CD4-positive, alpha-beta T cell treated with Interleukin-12 subunit alpha and Interleukin-12 subunit beta, for 1 hour (primary cell): Measurements from ENCODE around the gene HS6ST1.
A peak's percentile ranks its signal among the peaks of the same experiment; 100 is the strongest.

Experiments
- DNase-seq: peaks from one replicate; pipeline ENCODE4 v3.0.0-alpha.2; 2020

Gene HS6ST1

DNA sequence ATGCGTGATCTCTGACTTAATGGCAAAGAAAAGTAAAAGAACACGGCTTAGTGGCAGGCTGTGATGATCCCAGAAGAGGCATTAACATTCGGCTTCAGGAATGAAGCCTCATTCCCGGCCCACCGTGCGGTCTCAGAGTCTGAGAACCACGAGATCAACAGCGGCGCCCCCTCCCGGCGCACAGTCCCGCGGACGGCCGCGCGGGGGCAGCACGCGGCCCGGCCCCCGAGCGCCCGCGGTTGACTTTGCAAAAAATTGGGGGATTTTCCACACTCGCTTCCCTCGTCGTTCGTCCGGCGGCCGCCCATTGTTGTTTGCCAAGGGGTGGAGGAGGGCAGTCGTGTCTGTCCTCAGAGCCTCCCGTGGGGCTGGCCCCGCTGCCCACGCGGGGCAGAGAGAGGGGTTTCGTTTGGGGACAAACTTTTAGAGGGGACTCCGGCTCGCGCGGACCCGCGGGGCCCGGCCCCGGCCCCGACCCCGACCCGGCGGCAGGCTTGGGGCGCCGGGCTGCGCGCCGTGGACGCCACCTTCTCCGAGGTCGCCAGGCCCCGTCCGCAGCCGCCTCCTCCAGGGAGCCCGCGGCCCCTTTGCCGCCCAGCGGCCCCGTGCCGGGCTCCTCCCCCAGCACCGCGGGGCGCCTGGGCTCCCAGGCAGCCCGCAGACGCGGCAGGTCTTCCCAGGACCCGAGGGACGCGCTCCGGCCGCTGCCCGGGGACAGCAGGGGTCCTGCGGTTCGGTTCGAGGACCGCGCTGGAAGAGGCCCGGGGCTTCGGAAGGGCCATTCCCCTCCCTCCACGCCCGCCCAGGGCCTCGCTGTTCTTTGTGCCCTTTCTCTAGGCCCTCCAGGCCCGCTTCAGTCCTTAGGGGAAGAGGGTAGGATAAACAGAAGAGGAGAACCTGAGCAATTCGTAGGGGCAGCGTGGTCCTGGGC, 3.4 kb upstream of the HS6ST1 start:
- peak; percentile 89 for DNase-seq

DNA sequence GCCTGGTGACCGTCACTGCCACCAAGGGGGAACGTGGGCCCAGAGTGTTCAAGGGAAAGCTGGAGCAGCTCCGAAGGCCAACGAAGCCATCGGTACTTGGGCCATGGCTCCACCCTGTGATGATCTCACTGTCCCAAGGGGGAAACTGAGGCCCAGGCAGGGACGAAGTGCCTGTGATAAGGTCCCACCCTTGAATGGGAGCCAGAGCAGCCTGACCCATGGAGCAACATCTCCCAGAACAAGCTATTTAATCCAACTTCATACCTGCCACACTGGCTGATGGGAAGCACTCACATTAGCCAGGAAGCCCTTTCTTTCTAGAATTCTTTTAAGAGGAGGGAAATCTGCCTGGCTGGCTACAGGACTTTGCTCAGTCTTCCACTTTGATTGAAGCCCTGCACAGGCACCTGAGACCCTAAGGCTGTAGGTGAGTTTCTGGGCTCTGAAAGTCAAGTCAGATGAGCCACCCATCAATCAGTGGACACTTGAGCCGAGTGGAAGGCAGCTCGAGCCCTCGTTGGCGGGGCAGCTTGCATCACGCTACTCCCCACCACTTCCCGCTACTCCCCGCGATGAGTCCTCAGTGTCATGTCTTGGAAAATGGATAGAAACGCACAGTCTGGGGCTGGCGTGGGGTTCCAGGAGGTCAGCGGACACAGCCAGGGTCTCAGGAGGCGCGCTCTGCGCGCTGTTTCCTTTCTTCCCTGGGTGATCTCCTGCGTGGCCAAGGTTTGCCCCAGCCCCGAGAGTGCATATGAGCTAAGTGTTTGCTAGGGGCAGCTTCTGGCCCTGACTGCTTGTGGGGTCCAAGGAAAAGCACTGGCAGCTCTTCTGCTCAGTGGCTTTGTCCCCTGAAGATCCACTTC, 2.5 kb upstream of the HS6ST1 start:
- DNase-seq = no peak

DNA sequence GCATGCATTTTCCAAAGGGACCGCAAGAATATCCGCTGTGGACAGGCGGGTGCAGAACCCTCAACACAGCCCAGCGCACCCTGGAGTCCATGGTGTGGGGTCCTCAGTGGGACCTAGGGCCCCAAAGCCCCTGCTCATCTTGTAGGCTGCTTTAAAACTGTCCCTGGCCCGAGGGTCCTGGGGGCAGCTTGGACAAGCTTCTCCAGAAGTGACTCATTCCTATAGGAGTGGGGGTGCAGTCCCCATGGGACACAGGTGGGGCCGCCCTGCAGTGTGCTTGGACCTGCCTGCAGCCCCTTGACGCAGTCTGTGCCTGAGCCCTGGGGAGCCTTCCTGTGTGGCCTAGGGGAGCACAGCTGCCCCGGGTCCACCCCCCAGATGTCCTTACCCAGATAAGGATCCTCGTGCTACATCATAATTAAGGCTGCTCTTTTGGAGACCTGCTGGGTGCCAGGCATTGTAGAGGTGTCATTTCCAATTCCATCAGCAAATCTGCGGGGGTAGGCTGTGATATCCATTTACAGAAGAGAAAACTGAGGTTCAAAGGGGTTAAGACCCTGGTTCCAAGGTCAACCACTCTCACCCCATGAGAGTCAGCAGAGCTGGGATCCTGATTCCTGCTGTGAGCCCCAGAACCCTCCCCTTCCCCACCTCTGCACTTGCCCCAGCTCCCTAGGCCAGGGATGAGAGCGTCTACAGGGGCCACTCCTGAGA, 1.7 kb upstream of the HS6ST1 start:
- no peak for DNase-seq

DNA sequence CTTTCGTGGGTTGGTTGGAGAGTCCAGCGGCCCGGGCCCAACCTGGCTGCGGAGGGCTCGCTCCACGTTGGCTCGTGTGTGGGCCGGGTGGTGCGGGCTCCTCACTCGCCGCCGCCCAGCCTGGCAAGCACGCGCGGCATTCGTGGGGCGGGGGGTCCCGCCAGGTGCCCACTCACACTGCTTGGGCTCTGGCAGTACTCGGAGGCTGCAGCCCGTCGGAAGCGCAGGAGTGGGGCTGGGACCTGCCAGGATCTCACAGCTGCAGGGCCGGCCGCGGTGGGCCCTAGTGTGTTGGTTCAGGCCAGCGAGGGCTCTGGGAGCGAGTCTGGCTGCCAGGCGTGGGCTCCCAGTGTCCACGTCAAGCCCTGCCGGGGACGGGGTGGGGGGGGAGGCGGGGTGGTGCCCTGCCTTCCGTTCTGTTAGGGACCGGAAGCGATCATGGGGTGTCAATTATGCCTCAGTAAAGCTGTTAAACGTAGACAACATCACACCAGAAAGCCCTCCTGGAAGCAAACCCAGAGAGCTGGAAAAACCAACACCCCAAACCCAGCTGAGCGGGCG, 1.0 kb upstream of the HS6ST1 start:
- no peak for DNase-seq

DNA sequence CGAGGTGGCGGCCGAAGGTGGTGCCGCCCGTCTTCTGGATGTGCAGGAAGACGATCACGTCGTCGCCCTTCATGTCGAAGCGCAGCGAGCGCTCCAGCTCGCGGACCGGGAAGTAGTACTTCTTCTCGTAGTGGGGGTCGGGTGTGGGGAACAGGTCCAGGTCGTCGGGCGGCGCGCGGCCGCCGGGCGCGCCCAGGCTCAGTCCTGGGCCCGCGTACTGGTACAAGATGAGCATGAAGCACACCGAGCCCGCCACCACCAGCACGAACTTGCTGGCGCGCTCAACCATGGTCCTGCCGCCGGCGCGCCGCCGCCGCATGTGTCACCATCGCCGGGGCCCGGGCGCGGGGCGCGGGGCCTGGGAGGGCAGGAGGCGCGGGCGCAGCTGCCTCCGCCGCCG, 423 bp downstream of the HS6ST1 start:
- DNase-seq = peak; percentile 28

DNA sequence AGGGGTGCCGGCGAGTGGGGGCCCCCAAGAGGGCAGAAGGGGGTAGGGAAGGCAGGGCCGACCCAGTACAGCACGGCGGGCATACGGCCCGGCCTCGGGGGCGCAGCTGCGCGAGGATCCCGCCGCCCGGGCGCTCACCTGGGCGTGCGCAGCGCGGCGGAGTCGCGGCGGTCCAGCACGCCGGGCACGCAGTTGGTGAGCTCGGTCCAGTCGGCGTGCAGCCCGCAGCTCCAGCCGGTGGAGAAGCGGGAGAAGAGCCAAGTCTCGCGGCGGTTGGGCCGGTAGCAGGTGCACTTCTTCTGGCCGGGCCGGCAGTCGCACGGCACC, 806 bp downstream of the HS6ST1 start:
- peak; percentile 16 for DNase-seq

DNA sequence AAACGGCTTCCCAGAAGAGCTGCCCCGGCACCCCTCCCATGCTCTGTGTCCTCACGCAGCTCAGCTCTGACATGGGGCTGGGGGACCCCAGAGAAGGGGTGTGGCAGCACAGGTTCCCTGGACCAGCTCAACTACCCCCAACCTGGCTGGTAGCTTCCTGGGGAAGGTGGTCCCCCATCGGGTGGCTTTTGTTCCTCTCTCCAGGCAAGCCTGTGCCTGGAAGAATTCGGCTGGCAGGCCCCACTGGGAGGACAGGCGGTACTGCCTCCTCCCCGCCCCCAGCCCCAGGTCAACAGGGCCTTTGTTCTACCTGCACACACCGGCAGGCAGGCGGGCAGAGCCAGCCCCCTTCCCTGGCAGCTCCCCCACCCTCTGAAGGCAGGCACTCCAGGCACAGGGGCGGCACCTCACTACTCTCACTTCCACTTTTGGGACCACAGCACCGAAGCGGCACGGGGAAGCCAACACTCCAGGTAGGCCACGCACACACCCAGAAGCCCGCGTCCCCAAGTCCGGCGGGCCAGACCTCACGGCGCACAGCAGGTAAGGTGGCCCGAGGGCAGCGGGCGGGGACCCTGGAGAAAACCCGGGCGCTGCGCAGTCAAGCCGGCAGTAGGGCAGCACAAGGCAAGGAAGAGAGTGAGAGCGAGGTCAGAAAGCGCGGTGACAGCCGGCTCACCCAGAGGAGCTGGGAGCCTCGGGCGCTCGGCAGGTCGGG, 1.3 kb downstream of the HS6ST1 start:
- peak; percentile 28 for DNase-seq

DNA sequence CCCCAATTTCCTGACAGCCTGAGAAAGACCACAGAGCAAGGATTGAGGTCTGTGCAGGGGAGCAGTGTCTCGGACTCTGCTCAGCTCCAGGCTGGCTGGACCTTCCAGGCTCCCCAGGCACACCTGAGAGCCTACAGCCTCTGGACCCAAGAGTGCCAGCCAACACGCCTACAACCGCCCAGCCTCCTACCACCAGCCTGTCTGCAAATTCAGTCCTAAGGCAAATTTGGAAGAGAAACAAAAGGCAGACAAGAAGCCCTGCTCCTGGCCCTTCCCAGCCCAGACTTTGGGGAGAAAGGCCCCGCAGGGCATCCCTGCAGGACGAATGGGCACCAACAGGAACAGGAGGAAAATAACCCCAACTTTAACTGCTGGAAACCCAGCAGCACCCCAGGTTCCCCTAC, 1.9 kb downstream of the HS6ST1 start:
- no peak for DNase-seq

DNA sequence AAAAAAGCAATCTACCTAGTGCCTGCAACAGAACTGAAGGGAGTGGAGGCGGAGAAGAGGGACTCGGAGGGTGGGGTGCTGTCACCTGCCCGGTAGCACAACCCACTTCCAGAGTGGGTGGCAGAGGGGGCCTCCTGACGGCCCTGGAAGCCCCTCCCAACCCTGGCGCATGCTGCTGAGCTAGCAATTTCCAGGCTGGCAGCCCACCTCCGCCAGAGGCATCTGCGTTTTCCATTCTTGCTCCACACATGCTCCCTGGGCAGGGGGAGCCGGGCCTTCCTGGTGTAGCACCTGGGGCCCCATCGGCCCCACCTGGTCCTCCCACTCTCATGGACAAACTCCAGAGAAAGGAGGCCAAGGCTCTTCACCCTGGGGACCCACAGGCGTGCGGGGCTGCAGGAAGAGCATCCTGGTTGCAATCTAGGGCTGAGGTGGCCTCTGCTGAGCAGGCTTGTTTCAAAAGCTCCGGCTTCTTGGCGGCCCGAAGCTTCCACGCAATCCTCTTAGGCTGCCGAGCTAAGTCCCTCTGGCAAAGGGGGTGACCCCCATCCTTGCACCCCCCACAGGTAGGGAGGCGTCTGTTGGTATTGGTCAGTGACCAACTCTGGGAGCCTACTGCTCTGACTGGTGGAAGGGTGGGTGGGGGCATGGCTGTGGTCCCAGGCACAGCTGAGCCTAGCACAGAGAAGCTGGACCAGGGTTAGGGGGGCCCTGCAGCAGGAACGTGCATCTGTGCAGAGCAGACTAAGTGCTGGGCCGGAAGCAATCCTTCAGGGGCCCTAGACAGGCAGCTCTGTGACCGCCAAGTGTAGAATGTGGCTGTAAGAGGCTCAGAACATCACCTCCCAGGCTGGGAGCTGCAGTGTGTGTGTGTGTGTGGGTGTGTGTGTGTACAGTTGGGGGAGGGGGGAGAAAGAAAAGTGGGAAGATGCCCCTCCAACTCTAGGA, 2.6 kb downstream of the HS6ST1 start:
- DNase-seq = no peak

DNA sequence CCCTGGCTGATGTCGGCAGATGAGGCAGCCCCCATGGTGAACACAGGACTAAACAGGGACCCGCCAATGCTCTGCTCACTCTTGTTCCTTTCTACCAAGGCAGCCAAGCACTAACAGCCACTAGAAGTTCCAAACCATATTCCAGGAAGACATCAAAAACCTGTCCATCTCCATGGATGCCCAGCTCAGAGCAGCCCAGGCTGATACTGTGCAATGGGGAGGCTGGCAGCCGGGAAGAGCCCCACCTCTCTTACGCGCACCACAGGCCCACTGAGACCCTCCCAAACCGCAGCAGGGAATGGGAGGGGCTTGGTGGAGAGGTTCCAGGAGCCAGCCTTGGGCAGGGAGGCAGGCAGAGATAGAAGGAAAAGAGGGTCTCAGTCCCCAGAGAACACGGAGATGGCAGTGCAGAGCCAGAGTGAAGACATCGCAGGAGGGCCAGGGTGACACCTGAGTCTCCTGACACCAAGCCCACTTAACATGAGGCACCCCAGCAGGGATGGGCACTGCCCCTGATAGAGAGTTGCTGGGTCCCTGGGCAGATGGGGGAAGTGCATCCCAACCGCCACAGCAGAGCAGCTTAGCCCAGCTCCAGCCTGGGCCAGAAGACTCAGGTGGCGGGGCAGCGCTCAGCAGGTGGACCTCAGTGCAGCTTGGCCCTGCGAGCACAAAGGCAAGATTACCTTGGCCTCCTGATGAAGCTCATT, 3.4 kb downstream of the HS6ST1 start:
- DNase-seq = no peak

DNA sequence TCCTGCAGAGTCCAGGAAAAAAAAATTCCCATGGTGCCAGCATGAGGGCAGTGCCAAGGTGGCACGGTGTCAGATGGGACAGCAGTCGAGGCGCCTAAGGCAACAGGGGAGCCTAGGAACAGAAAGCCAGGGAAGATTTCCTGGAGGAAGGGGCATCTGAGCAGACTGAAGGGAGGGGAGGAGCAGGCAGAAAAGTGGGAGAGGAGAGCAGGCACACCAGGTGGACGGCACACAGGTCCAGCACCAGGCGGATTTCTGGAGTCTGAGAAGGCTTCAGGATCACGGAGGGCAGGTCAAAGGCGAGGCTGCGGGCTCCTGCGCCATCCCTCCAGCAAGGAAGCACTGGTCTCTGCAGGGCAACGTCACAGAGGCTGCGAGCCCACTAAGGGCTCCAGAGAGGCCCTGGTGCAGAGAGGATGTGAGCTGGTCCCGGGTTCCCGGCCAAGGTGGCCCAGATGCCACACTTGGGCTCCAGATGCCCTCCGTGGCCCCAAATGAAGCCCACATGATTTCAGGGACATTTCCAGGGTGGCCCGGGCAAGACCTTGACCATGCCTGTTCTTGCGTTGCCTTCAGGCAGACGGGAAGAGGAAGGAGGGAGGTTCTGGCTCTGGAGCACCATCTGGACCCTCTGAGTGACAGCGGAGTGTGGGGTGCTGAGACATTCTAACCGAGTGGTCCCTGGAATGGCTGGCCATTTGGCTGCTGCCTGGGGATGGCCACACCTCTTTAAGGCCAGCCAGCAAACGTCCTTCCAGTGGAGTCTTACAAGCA, 4.1 kb downstream of the HS6ST1 start:
- no peak for DNase-seq

DNA sequence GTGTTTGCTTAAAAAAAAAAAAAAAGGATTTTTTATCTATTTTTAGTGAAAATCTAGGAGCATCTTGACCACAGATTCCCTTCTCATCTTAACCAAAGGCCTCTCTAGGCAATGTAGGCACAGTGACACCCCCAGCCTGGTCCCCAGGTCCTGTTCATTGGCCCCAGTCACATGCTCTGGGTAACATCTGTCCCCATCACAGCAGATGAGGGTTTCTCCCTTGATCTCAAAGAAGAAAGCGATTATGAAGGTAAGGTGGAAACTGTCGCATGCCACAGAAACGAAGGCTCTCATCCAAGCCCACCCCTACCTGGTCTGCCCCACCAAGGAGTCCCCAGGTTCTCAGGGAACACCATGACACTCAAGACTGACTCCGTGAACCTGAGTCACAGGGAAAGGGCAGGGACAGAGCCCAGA, 4.7 kb downstream of the HS6ST1 start:
- DNase-seq = no peak

DNA sequence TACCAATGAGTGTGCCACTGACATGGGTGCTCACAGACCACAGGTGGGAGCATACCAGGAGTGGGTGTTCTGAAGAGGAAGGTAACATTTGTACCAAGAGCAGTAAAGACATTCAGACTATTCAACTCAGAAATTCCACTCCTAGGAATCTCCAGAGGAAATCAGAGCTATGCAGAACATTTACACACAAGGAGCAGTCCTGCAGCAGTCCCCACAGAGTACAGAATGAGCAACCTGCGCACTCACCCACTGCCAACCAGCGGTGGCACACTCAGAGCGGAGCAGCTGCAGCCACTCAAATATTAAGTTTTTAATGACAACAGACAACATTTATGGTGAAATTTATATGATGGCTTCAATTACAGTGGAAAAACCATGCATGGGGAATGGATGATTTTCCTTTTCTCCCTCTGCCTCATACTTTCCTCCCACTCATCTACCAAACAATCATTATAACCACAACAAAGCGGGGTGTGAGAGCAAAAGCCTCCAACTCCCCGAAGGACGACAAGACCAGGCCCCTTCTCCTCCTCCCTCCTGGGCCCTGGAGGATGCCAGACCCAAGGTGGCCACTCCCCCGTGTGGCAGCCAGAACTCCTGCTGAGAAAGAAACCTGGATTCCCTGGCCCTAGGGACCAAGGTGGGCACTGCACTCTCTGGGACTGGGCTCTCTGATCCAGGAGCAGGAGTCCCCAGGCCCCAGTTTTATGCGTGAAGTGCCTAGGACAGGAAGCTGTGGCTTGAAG, 5.4 kb downstream of the HS6ST1 start:
- DNase-seq = no peak

DNA sequence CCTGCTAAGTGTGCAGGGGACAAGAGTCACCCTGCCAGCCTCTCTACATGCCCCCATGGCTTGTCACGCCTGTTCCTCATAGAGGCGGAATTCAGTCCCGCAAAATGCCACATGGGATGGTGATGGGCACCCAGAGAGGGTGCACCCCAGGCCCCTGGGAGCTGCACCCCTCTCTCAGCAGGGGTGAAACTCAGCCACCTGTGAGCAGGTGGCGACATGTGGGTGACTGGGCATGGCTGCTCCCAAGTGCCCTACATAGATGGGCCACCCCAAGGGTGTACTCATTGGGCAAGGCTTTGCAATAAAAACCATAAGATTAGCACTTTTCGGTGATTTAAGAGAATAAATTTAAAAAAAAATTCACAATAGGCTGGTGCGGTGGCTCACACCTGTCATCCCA, 6.3 kb downstream of the HS6ST1 start:
- DNase-seq = no peak

DNA sequence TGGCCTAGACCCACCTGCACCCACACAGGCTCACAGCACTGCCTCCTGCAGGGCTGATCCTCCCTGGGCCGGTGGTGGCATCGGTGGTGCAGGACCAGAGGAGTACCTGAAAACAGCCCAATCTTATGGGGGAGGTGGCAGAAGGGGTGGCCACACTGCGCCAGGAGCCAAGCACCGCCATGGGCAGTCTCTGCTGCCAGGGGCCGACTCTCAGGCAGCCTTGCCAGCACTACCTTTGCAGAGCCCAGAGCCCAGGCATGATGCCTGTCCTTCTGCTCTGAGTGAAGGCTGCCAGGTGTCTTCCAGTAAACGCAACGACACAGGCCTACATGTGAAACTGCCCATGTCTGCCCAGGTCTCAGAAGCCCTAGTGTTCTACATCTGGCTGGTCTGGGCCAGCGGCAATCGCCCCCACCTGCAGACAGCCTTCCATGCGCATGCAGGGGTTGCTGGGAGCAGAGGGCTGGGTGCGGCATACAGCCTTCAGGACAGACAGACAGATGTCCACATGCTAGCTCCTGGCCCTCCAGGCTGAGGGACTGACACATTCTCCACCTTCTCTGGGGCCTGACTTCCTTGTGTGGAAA, 6.8 kb downstream of the HS6ST1 start:
- DNase-seq = no peak

DNA sequence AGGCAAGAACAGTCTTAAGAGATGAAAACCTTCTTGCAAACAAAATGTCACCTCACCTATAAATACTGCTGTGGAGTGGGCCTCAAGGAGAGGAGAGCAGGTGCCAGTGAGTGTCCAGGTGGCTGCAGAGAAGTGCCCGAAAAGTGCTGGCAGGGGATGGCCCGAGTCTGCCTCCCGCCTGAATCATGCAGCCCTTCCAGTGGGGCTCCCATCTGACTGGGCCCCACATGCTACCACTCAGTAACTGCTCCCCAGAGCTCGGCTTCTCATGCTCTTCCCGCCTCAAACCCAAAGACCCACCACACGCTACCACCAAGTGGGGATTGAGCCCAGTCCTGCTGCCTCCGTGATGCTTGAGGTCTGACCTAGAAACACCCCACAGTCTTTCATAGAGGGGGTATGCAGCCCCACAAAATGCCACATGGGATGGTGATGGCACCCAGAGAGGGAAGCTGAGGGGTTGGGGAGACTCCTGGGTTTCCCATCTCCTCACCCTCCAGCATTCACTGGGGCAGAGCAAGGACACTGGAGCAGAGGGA, 7.4 kb downstream of the HS6ST1 start:
- DNase-seq = no peak

DNA sequence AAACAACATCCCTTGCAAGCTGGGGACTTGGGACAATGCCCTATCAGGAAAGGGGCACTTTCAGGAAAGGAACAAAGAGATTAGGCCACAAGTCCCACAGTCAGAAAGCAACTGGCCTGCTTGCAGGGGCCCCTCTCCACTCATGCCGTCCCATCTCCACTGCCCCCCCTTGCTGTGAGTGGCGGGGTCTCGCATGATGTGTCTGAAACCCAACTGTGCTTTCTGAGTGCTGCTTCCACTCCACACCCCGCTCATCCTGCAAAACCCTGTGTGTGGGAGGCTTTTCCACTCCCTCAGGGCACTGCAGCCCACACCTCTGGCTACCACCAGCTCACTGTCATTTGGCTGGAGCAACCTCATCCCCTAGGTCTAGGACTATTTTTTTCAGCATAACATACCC, 7.9 kb downstream of the HS6ST1 start:
- DNase-seq = no peak

DNA sequence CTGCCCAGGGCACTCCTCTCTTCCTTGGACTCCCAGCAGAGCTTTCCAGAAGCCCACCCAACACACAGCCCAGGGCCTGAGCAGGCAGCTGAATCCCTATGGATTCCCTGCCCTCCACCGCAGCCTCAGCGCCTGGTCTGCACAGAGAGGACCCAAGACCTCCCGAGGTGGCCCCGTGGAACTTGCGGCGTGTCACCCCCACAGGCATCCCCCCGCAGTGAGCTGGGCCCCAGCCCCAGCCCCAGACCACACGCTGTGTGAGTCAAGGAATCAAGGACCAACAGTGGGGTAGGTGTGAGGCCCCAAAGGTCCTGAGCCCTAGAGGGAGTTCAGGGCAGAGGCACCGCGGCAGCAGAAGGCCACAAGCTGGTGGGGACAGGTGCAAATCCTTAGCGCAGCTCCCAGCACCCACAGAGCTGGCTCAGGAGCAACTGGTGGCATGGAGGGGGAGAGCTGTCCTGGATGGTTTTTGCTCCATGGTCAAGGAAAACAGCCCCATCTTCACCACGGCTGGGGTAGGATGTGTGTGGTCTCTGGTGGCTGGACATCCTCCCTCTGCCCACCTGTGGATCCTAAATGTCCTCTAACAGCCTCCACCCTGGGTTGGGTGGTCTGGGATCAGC, 8.5 kb downstream of the HS6ST1 start:
- no peak for DNase-seq
